Neural progenitor cell (in vitro differentiated cells): ENCODE results near the gene CORO6. TPM values are rescaled to one million over a fixed set of nuclear protein-coding genes. Genes with fewer than 3 reads are reported as not detected.

Experiments
- DNase-seq: peaks from one replicate; pipeline ENCODE4 v3.0.0-alpha.2; 2016; ENCODE audit warnings: low spot score
- H2AFZ ChIP-seq: fragments of 200-600 bp; sonication (generic); replicated peaks from 2 replicates; pipeline ENCODE4 v1.6.1; 2016; ENCODE audit warnings: antibody characterized with exemption
- H3F3A ChIP-seq: fragments of 200-600 bp; sonication (generic); 2 replicates; pipeline ENCODE4 v1.6.1; 2016; ENCODE audit warnings: antibody characterized with exemption, low read depth
- H3K27ac ChIP-seq: fragments of 200-600 bp; sonication (generic); 2 replicates; pipeline ENCODE4 v1.5.1; 2016; ENCODE audit warnings: mild to moderate bottlenecking
- H3K27me3 ChIP-seq: fragments of 200-600 bp; sonication (generic); 2 replicates; pipeline ENCODE4 v1.6.1; 2016; ENCODE audit warnings: mild to moderate bottlenecking, moderate library complexity
- H3K36me3 ChIP-seq: fragments of 200-600 bp; sonication (generic); 2 replicates; pipeline ENCODE4 v1.5.1; 2016
- H3K4me1 ChIP-seq: fragments of 200-600 bp; sonication (generic); 2 replicates; pipeline ENCODE4 v1.6.1; 2016; ENCODE audit warnings: mixed run types
- H3K4me2 ChIP-seq: fragments of 200-600 bp; sonication (generic); 2 replicates; pipeline ENCODE4 v1.6.1; 2016
- H3K4me3 ChIP-seq: fragments of 200-600 bp; sonication (generic); 2 replicates; pipeline ENCODE4 v1.5.1; 2016
- H3K79me2 ChIP-seq: fragments of 200-600 bp; sonication (generic); 2 replicates; pipeline ENCODE4 v1.6.1; 2016; ENCODE audit warnings: low read depth
- H3K9ac ChIP-seq: fragments of 200-600 bp; sonication (generic); 2 replicates; pipeline ENCODE4 v1.6.1; 2016
- H3K9me3 ChIP-seq: fragments of 200-600 bp; sonication (generic); 2 replicates; pipeline ENCODE4 v1.5.1; 2016; ENCODE audit warnings: low read depth
- H4K20me1 ChIP-seq: fragments of 200-600 bp; sonication (generic); 2 replicates; pipeline ENCODE4 v1.6.1; 2016; ENCODE audit warnings: low read depth
- H3K27ac Mint-ChIP-seq: 3 replicates; pipeline ENCODE4 v1.8.0; 2021; ENCODE audit warnings: mixed read lengths
- H3K27me3 Mint-ChIP-seq: 2 replicates; pipeline ENCODE4 v1.8.0; 2022; ENCODE audit warnings: low read depth, mild to moderate bottlenecking, inconsistent platforms, moderate library complexity, mixed read lengths; ENCODE audit not compliant: insufficient read depth
- H3K36me3 Mint-ChIP-seq: 3 replicates; pipeline ENCODE4 v1.8.0; 2021; ENCODE audit warnings: mixed read lengths
- H3K4me1 Mint-ChIP-seq: 3 replicates; pipeline ENCODE4 v1.8.0; 2021; ENCODE audit warnings: mixed read lengths
- H3K4me3 Mint-ChIP-seq: 3 replicates; pipeline ENCODE4 v1.8.0; 2021; ENCODE audit warnings: mild to moderate bottlenecking, moderate library complexity, mixed read lengths
- H3K9me3 Mint-ChIP-seq: 3 replicates; pipeline ENCODE4 v1.8.0; 2020; ENCODE audit warnings: mixed read lengths
- CTCF ChIP-seq: fragments of 200-600 bp; sonication (generic); IDR thresholded peaks from 2 replicates; pipeline ENCODE4 v1.5.1; 2017; ENCODE audit warnings: antibody characterized with exemption, mild to moderate bottlenecking
- EZH2 ChIP-seq: fragments of 200-600 bp; sonication (generic); IDR thresholded peaks from 2 replicates; pipeline ENCODE4 v1.6.1; 2017; ENCODE audit warnings: antibody characterized with exemption, mild to moderate bottlenecking, moderate library complexity
- EZH2phosphoT487 ChIP-seq: fragments of 200-600 bp; sonication (generic); IDR thresholded peaks from 2 replicates; pipeline ENCODE4 v1.6.1; 2017; ENCODE audit warnings: antibody characterized with exemption
- total RNA-seq: library from RNA; depleted of rRNA; stranded (reverse); fragments of >200 nt; gene quantifications from 2 replicates; pipeline ENCODE4 v1.2.3, GENCODE V29; 2015; ENCODE audit warnings: low replicate concordance

Gene CORO6
- total RNA-seq, 1 donor from 2014 or later, result 3.9 TPM

GRCh38 chr17:29592850-29593551 is 29.7 kb downstream of the CORO6 start, which contains the start of gene ANKRD13B:
ANKRD13B (plus strand) TSS chr17:29593132; CDS start chr17:29593622, 490 bp downstream.
- peak; percentile 76 for DNase-seq
- peak within 1 kb of the TSS; percentile 93 for H3K4me3 Mint-ChIP-seq
- Histone ChIP-seq H3K9ac (no peak within 1 kb of the TSS), H3K9me3 (no peaks in the 10 kb centered on the region), H3K4me3 (peak within 1 kb of the TSS; percentile 71), H3K27ac (no peak within 1 kb of the TSS), H3K36me3 (no peaks in the 10 kb centered on the region), H2AFZ (peak within 1 kb of the TSS; percentile 79), H3K79me2 (peaks cover 25% of the 10 kb centered on the region), H3K27me3 (no peaks in the 10 kb centered on the region), H4K20me1 (peaks cover 44% of the 10 kb centered on the region), H3K4me1 (peaks cover 62% of the 10 kb centered on the region), H3F3A (peaks cover 50% of the 10 kb centered on the region), H3K4me2 (peak within 1 kb of the TSS; percentile 98)
- no peak for TF ChIP-seq EZH2phosphoT487
- TF ChIP-seq CTCF, result no peak
- TF ChIP-seq EZH2, result no peak
- H3K9me3 Mint-ChIP-seq, result no peaks in the 10 kb centered on the region
- peaks cover 11% of the 10 kb centered on the region for H3K27me3 Mint-ChIP-seq
- H3K4me1 Mint-ChIP-seq, result peaks cover 58% of the 10 kb centered on the region
- H3K36me3 Mint-ChIP-seq, result no peaks in the 10 kb centered on the region
- H3K27ac Mint-ChIP-seq, result peak within 1 kb of the TSS; percentile 72

- H2AFZ ChIP-seq, result peak overlapping the region; percentile 95
- Mint-ChIP-seq H3K36me3 (no peaks in the 10 kb centered on the region), H3K9me3 (no peaks in the 10 kb centered on the region), H3K27me3 (peaks cover 11% of the 10 kb centered on the region), H3K4me1 (peaks cover 56% of the 10 kb centered on the region), H3K4me3 (peak overlapping the region; percentile 93), H3K27ac (peak overlapping the region; percentile 72)
- peak; percentile 96 for DNase-seq
- no peak for TF ChIP-seq EZH2
- TF ChIP-seq CTCF, result peak; percentile 92
- H3K79me2 ChIP-seq, result peaks cover 32% of the 10 kb centered on the region
- no peak overlapping the region for H3K9ac ChIP-seq
- H3K27me3 ChIP-seq, result no peaks in the 10 kb centered on the region
- H3K36me3 ChIP-seq, result no peaks in the 10 kb centered on the region
- H4K20me1 ChIP-seq, result peaks cover 52% of the 10 kb centered on the region
- H3K4me3 ChIP-seq, result peak overlapping the region; percentile 57
- peaks cover 62% of the 10 kb centered on the region for H3K4me1 ChIP-seq
- H3K27ac ChIP-seq, result no peak overlapping the region
- H3K9me3 ChIP-seq, result no peaks in the 10 kb centered on the region
- peak overlapping the region; percentile 77 for H3K4me2 ChIP-seq
- peaks cover 39% of the 10 kb centered on the region for H3F3A ChIP-seq
Observed at GRCh38 chr17:29591737-29592608, 30.7 kb downstream of the CORO6 start.

GRCh38 chr17:29591146-29591736 is 31.5 kb downstream of the CORO6 start:
- no peak overlapping the region for H3K27ac ChIP-seq
- TF ChIP-seq CTCF (no peak), EZH2 (no peak), EZH2phosphoT487 (no peak)
- H3K4me1 Mint-ChIP-seq, result peaks cover 50% of the 10 kb centered on the region
- H3K4me1 ChIP-seq, result peaks cover 57% of the 10 kb centered on the region
- H4K20me1 ChIP-seq, result peaks cover 53% of the 10 kb centered on the region
- no peaks in the 10 kb centered on the region for H3K9me3 ChIP-seq
- H3K4me2 ChIP-seq, result peak overlapping the region; percentile 77
- no peaks in the 10 kb centered on the region for H3K36me3 ChIP-seq
- no peak overlapping the region for H3K9ac ChIP-seq
- H3K27me3 Mint-ChIP-seq, result peaks cover 10% of the 10 kb centered on the region
- no peaks in the 10 kb centered on the region for H3K9me3 Mint-ChIP-seq
- H3K27me3 ChIP-seq, result no peaks in the 10 kb centered on the region
- peak overlapping the region; percentile 93 for H3K4me3 Mint-ChIP-seq
- H2AFZ ChIP-seq, result peak overlapping the region; percentile 95
- no peaks in the 10 kb centered on the region for H3K36me3 Mint-ChIP-seq
- peaks cover 36% of the 10 kb centered on the region for H3F3A ChIP-seq
- peak overlapping the region; percentile 57 for H3K4me3 ChIP-seq
- DNase-seq, result peak; percentile 76
- H3K79me2 ChIP-seq, result peaks cover 37% of the 10 kb centered on the region
- H3K27ac Mint-ChIP-seq, result peak overlapping the region; percentile 79
